Measurements from ENCODE around the gene CABLES1. TPM values are rescaled to one million over a fixed set of nuclear protein-coding genes. Genes with fewer than 3 reads are reported as not detected.

Gene CABLES1
- total RNA-seq, 1 donor from 2014 or later = 69.3 TPM

DNA sequence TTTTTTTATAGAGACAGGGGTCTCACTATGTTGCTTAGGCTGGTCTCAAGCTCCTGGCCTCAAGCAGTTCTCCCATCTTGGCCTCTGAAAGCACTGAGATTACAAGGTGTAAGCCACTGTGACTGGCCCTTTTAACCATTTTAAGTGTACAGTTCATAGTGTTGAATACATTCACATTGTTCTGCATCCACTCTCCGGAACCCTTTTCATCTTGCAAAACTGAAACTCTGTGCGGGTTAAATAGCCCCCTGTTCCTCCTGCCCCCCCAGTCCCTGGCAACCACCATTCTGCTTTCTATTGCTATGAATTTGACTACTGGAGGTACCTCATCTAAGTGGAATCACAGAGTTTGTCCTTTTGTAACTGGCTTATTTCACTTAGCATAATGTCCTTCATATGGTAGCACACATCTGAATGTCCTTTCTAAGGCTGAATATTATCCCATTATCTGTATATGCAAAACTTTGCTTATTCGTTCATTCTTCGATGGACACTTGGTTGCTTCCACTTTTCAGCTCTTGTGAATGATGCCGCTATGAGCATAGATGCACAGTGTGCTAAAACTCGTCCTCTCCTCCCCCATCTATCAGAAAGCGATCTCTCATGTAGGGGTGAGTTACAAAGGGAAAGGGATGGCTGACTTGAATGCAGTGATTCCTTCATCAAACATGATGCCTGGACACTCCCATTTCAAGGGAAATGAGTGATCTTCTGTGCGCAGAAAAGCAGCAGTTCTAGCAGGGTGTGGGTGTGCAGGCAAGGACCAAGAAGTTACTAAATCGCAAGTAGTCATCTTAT is 30.2 kb downstream of the CABLES1 start:
- no peak for DNase-seq (ENCODE audit: extremely low read depth, low read depth, low spot score)

DNA sequence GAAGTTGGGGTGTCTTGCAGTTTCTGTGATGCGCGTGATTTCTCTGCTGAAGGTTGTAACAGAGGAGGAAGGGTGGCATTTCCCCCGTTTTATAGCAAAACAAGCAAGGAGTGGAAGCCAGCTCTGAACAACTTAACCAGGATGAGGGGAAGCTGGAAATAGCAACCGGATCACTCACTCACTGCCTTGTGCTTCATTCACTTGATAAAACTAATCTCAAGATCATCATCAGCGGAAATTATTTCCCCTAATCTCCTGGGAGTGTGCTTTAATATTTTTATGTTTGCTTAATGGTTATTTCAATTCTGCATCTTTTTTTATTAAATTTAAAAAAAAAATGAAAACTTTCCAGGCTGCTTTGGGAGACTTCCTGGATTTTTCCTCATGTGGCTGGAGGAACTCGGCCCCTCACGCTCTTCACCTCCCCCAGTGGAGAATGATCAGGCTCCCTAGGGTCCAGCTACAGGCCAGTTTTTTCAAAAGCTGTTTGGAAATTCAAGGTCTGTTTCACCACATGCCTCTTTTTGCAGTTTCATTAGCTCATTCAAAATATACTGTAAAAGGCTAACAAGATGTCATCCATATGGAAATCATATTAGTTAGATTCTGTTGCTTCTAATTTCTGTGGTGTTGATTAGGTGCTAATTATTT is 31.7 kb downstream of the CABLES1 start:
- DNase-seq (ENCODE audit: extremely low read depth, low read depth, low spot score) = peak; percentile 7

DNA sequence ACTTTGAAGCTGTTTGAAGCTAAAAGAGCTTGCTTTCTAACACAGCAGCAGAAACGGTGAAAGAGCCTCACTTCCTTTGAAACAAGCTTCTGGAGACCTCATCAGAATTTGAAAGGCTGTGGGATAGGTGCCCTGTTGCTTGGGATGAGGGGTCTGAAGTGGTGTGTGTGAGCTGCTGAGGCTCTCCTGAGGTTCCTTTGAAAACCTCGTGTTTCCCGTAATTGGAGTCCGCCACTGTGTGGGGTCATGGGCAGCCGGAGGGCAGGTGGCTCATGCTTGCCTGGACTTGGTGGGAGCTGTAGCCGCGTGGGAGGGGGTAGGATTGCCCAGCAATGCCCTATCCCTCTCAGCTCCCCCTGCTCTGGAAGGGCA is 34.4 kb downstream of the CABLES1 start:
- no peak for DNase-seq (ENCODE audit: extremely low read depth, low read depth, low spot score)

DNA sequence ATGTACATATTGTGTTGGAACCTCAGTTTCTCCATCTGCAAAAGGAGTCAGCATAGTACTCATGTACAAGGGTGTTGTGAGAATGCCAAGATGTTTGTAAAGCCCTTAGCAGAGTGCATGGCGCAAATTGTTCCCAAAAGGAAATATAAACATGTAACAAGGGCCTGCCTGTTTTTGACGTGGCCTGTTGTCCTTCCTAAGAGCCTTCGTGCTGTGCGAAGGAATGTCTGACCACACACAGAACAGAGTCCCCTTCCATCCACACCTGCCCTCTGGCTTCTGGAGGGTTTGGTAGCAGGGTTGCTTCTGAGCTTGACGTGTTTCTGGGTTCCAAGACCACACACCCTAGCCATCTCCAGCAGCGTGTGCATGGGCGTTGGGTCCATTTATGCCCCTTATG is 34.9 kb downstream of the CABLES1 start:
- DNase-seq (ENCODE audit: extremely low read depth, low read depth, low spot score) = no peak

DNA sequence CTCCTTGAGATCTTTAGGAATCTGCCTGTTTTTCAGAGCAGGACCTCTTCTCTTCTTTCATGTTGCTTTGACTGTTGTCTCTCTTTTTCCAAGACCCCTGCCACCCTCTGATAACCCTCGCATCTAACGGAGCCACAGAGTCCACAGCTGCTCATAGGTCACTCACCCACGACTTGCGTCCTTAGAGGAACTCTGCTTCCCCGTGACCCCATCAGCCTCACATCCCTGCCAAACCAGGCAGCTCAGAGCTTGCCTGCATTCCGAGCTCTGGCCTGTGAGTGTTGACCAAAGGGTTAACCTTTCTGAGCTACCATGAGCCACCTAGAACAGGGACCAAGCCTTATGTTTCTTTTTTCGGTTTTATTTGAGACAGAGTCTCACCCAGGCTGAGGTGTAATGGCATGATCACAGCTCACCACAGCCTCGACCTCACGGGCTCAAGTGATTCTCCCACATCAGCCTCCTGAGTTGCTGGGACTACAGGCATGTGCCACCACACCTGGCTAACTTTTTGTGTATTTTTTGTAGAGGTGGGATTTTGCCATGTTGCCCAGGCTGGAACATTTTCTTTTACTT is 36.4 kb downstream of the CABLES1 start:
- no peak for DNase-seq (ENCODE audit: extremely low read depth, low read depth, low spot score)

DNA sequence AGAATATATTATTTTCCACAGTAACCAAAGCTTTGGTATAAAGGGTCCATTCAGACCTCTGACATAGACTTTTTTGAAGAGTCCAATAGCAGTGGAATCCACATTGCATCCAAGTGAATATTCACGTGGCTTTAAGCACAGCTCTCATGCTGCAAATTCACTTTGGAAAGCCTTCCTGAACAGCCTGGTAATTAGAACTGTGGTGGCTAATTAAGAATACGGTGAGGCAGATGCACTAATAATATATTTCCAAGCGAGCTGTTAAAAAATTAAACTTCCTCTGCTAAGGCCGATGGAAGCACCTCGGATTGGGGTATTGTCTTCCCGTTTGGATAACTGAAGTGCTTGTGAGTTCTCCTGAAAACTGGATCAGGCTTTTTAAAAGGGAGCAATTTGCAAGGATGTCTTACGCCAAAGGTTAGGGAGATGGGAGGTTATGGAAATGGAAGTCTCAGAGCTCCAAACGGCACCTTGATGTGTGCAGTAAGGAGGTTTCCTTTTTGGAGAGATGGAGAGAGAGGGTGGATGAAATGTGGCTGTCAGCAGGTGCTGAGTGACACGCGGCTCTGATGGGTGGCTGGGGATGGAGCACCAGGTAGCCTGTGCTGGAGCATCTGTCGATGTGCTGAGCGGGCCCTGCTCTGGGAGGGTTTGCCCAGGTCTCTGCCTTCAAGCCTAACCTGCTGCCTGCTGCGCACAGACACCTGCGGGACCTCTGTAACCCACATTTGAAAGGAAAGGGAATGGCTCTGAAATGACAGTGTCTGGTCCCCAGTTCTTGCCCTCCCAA is 37.5 kb downstream of the CABLES1 start:
- no peak for DNase-seq (ENCODE audit: extremely low read depth, low read depth, low spot score)

DNA sequence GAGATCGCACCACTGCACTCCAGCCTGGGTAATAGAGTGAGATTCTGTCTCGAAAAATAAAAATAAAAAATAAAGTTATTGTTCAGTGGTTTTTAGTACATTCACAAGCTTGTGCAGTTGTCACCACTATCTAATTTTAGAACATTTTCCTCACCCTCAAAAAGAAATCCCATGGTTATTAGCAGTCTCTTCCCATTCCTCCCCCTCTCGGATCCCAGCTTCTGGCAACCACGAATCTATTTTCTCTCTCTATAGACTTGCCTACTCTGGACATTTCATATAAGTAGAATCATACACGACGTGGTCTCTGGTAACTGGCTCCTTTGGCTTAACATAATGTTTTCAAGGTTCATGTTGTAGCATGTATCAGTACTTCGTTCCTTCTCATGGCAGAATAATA is 38.6 kb downstream of the CABLES1 start:
- no peak for DNase-seq (ENCODE audit: extremely low read depth, low read depth, low spot score)

DNA sequence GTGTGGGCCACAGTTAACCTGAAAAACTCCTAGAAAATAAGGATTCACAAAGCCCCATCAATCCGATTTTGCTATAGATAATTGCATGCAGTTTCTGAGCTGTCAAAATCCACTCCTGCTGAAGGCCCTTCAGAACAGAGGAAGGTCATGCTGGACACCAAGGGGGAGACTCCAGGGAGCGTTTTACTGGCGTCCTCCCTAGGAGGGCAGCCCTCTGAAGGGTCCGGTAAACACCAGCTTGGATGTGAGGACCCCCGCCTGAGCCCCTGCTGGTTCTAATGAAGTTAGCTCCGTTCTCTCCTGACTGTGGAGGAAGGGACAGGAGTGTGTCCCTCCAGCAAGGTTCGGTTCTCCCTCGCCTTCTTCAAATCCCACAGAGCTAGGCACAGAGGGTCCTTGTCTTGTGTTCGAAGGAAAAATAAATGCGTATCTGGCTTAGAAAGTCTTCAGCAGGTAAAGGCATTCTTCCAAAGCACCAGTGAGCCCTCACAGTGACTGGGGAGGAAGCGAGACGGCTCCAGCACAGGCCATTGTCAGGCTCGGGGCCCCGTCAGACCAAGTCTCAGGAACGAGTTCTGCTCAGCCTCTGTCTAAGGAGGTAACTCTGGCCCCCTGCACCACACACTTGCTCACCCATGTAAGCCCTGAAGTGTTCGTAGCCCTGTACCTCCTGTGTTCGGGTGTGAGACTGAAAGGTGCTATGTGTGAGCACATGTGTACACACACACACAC is 41.6 kb downstream of the CABLES1 start:
- DNase-seq (ENCODE audit: extremely low read depth, low read depth, low spot score) = no peak

DNA sequence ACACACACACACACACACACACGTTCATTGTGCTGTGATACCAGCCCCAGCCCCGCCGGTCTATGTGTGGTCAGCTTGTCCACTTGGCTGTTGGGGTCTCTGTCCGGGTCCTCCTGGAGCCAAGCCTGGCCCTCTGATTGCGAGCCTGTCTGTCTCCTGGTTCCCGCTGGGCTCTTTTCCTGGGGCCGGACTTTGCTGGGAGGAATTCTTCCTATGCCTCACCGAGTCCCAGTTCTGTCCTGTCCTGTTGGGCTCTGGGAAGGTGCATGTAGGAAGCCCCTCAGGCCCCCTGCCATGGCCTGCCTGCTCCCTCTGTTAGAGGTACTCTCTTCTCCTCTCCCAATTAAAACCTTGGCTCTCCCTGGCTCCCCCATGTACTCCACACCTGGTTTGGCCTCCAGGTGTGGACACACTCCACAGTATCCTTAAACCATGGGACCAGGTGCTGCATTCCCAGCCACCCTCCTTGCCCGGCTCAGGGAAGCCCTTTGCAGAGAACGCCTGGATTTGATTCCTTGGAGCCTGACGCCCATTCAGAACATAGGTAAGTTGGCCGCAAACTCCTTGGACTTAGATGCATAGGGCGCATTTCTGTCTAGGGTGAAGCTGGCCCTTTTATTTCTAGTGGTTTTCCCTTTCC is 42.3 kb downstream of the CABLES1 start:
- no peak for DNase-seq (ENCODE audit: extremely low read depth, low read depth, low spot score)

DNA sequence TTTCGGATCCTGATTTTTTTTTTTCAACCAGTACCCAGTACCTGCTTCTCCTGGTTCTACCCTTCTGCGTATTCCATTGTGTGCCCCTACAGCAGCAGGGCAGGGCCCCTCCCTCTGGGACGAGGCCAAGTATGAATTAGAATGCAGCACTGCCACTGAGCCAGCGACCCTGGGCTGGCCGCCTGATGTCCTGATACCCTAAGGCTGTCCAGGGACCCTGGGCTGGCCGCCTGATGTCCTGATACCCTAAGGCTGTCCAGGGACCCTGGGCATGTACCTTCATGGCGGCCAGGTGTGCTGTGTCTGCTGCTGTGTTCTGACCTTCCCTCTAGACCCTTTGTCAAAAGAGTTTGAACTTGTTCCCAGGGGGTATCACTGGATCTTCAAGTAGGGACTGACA is 42.9 kb downstream of the CABLES1 start:
- no peak for DNase-seq (ENCODE audit: extremely low read depth, low read depth, low spot score)

DNA sequence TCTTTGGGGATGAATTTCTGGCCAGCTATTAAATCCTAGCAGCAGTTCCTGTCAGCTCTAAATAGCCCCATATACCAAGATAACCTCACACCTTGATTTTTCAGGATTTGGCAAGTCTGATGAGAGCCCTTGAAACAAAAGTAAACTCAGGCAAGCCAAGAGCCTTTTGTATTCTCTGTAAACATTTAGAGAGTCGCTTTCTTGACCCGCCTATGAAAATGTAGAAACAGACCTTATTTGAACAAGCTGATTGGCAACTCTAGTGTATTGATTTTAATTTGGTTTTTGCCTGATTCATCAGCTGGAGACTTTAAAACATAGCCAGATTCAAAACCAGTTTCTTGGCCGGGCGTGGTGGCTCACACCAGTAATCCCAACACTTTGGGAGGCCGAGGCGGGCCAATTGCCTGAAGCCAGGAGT is 43.4 kb downstream of the CABLES1 start:
- DNase-seq (ENCODE audit: extremely low read depth, low read depth, low spot score) = no peak

DNA sequence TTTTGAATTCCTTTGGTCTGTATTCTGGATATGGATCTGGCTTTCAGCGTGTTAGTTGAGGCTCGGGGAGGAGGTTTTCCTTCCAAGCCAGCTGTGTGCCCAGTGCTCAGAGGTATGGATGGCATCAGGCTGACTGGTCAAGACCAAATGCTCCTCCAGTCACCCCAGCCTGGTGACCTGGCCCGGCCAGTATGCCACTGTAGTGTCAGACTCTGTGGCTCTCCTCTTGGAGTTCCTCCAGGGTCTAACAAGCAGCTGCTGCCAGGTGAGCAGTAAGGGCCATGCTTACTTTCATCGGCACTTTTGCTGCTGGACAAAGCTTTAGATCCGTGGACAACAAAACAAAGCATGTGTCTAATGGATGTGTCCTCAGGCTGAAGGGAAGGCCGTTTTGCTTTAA is 44.1 kb downstream of the CABLES1 start:
- no peak for DNase-seq (ENCODE audit: extremely low read depth, low read depth, low spot score)

DNA sequence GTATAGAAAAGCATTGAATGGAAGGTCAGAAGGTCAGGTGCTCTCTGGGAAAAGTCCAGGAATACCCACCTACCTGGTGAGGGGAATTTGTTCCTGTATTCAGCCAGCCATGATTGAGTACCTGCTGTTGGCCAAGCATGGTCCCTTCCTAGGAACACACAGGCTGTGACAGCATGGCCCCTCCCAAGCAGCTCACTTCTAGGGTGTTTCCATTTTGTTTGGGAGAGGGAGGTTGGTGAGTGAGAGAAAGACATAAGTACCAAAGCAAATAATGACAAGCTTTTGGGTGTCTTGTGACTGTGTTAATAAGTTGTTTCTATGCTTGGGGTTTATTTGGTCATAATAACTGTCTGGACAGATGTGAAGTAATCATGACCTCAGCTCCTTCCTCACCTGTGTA is 46.3 kb downstream of the CABLES1 start:
- no peak for DNase-seq (ENCODE audit: extremely low read depth, low read depth, low spot score)

DNA sequence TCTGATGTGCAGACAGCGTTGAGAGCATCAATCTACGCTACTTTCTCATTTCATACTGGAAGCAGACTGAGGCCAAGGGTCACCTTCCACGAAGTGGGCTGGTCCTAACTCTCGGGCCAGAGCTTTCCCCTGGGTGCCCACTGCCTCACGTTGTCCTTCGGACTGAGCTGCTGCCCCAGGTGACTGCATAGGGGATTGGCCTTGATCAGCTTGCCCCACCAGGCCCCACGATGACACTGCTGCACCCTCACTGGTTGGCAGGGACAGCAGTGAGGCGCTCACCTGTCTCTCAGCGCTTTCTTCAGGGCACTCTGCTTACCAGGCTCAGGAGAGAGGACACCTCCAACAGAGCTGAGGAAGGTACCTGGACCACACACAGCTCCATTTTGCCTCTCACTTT is 47.3 kb downstream of the CABLES1 start:
- DNase-seq (ENCODE audit: extremely low read depth, low read depth, low spot score) = no peak

DNA sequence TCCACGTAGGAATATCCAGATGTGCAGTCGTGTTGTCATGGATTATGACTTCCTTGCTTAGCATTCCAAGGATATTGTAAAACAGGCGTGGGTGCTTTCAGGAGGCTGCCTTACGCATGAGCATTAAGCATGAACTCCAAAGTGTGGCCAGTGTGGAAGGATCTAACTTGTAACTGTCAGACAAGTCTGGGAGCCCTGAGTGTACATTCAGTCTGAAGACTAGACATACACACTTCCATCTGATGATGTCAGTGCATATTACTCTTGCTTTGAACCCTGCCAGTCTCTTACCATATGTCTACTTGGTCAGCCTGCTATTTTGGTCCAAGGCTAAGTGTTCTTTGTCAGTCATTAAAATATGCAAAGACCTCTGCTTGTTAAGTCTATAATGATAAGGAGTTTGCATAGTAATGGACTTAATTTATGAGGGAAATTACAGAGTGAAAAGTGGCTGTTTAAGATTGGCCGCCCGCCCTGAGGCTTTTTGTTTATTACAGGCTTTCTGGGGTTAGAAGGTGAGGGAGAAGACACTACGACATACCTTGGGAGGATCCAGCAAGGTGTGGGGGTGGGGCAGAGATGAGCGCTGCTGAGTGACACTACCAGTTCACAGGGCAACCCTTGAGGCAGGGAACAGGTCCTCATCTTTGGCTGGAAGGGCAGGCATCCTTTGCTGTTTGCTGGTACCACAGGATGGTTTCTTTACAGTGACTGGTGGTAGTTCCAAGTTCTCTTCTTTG is 48.3 kb downstream of the CABLES1 start:
- DNase-seq (ENCODE audit: extremely low read depth, low read depth, low spot score) = no peak

DNA sequence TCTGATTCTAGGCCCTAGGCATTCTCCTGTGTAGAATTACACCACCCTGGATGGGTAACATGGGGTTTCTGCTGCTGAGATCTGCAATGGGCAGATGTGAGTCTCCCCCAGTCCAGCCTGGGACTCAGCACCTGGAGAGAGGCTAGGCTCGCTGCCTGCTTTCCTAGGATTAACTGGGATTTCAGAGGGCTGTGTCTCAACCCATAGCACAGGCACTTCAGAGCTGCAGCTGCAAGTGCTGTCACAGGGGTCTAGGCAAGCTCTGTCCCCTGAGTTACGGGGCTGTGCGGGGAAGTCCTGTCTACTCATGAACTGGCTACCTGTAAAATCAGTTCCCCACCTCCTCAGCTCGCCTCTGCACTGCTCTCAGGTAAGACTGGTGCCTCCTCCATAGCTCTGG is 51.5 kb downstream of the CABLES1 start:
- DNase-seq (ENCODE audit: extremely low read depth, low read depth, low spot score) = no peak

DNA sequence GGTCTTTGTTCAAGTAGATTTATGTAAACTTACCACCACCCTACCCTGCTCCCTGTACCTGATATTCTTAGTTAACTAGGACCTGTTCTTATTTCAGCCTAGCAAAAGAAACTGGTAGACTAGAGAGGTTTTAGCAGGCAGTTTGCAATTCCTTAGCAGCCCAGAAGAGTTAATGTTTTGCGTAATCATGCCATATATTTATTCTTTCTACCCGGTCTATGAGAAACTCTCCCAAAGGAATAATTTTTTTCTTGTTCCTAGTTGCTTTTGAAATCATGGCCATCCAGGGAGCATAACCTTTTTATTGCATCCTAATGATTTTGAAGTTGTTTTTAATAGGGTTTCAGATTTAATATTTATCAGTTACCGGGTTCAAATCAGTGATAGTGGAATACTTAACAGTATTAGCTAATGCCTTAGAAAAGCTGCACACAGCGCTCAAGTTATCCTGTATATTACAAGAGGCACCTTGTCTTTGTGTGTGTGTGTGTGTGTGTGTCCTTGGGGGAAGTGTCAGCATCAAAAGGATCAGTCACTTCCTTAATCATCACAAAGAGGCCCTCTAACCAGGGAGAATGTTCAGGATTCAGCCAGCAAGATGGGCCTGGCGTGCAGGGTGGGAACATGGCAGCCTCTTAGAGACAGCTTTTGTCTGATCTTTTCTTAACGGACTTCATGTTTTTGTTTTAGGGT is 52.9 kb downstream of the CABLES1 start:
- DNase-seq (ENCODE audit: extremely low read depth, low read depth, low spot score) = no peak

DNA sequence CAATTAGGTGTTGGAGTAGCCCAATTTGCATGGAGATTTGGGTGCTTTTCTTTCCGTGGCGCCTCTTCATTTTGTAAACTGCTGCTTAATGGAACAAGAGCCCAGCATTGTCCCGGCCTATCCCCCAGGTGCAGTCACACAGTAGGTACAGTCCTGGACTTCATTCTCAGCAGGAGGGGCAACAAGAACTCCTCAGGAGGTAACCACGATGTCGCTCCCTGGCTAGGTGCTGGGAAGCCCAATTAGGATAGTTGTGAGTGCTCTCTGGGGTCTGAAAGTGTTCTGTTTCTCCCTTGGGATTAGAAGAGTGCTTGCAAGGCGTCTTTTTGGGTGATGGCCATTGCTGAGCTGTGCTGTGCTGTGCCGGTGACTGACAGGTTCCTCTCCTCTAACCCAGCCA is 53.8 kb downstream of the CABLES1 start:
- no peak for DNase-seq (ENCODE audit: extremely low read depth, low read depth, low spot score)

All from glomerular endothelial cell (primary cell).